K562 (cell line): ENCODE data around the gene B4GALT1. TPM values are rescaled to one million over a fixed set of nuclear protein-coding genes. Genes with fewer than 3 reads are reported as not detected.

ENCODE experiments used
- CHD7 ChIP-seq: fragments of 200-600 bp; sonication (generic); IDR thresholded peaks from one replicate; pipeline ENCODE4 v1.6.1; 2012; ENCODE audit warnings: mild to moderate bottlenecking, low read depth, low read length, inconsistent platforms
- DACH1 ChIP-seq: fragments of 450-650 bp; IDR thresholded peaks from 2 replicates; pipeline ENCODE4 v1.6.1; 2018; ENCODE audit not compliant: partially characterized antibody
- polyA plus RNA-seq, 8 experiments: library from polyadenylated mRNA; depleted of rRNA in 4 of 8; stranded (reverse) in 5 of 8; unstranded in 3 of 8; fragments of >200 nt; fragmentation: Nextera tagmentation in 2 of 8; fragmentation: Illumina TruSeq in 1 of 8; extraction: Ambion mirVana in 2 of 8; extraction: Trizol in 1 of 8; gene quantifications; 2 replicates each; pipeline versions ENCODE4 v1.2.1 to v1.2.3, GENCODE V29; 2011 to 2014; ENCODE audit warnings: inconsistent platforms in 1 of 8, missing spikeins in 1 of 8
- total RNA-seq, 7 experiments: library from RNA; depleted of rRNA in 6 of 7; stranded (reverse); fragments of >200 nt in 6 of 7; fragmentation: Illumina TruSeq in 2 of 7; extraction: Trizol in 2 of 7; gene quantifications; 2 replicates each; pipeline versions ENCODE4 v1.2.1 to v1.2.3, GENCODE V29; 2011 to 2021; ENCODE audit warnings: low replicate concordance in 1 of 7

B4GALT1 gene
- total and polyA plus RNA-seq, 9 of the 15 experiments (the other 6 are each of a cell fraction or from before 2014, with no cell fraction given) = 4.1 to 26.8 (median 7.1) TPM

GRCh38 chr9:33192493-33193255 lies 25.5 kb upstream of the B4GALT1 start (continued):
- TF ChIP-seq CHD7 = no peak
- no peak for TF ChIP-seq DACH1
